ENCODE data around the gene ASTN1. TPM values are rescaled to one million over a fixed set of nuclear protein-coding genes. Genes with fewer than 3 reads are reported as not detected.

Gene ASTN1
- total and polyA plus RNA-seq, 9 of the 15 experiments (the other 6 are each of a cell fraction or from before 2014, with no cell fraction given) = 0.05 to 0.22 (median 0.18) TPM

GRCh38 chr1:177185209-177185608, 20.7 kb upstream of the ASTN1 start (continued):
- no peak for TF ChIP-seq RBBP5 (IDR thresholded peaks at IDR 0.05; ENCODE audit: borderline replicate concordance, insufficient read depth, low read length, poor library complexity, severe bottlenecking)

GRCh38 chr1:177183836-177184235, 19.3 kb upstream of the ASTN1 start:
- Histone ChIP-seq H3K27ac (ENCODE audit: extremely low read depth, low read depth, low read length) (no peak overlapping the region), H3K4me1 (replicated peaks in 1 of 2; ENCODE audit: control insufficient read depth in 2 of 2, insufficient read depth in 2 of 2, low read length in 2 of 2) (peaks cover 0 to 7% of the 10 kb centered on the region in 2 experiments; a peak in 2 of 5 replicates), H3K9me1 (ENCODE audit: control insufficient read depth, insufficient read depth, low read length) (no peaks in the 10 kb centered on the region), H3K36me3 (ENCODE audit: control insufficient read depth, insufficient read depth, low read length) (no peaks in the 10 kb centered on the region), H3K4me2 (ENCODE audit: insufficient read depth, low read length) (no peak overlapping the region), H3K4me3 (no peak overlapping the region), H3K9ac (ENCODE audit: insufficient read depth in 1 of 2, low read depth in 2 of 2, low read length in 2 of 2) (no peak overlapping the region), H4K20me1 (replicated peaks; ENCODE audit: control insufficient read depth, insufficient read depth, low read length) (no peaks in the 10 kb centered on the region), H3K79me2 (ENCODE audit: control insufficient read depth, insufficient read depth, low read length) (no peaks in the 10 kb centered on the region), H3K27me3 (ENCODE audit: control insufficient read depth in 2 of 2, insufficient read depth in 2 of 2, low read length in 2 of 2) (no peaks in the 10 kb centered on the region), H2AFZ (ENCODE audit: low read depth, low read length) (no peak overlapping the region), H3K9me3 (replicated peaks; ENCODE audit: control insufficient read depth, insufficient read depth, low read depth, low read length) (no peaks in the 10 kb centered on the region)
- no TSS peak for BruUV-seq (replicated peaks)
- in situ Hi-C loops (cut with MboI) = no loop called here
- 0% methylated on average over 2 of the region's 2 CpGs for WGBS (ENCODE audit: insufficient coverage, low coverage, missing lambda C conversion rate)
- POLR2A ChIA-PET = no interaction called here
- no peak for ATAC-seq
- no peak for DNase-seq (ENCODE audit: extremely low read depth in 1 of 4, low spot score in 3 of 4)
- CTCF ChIA-PET (ENCODE audit: low intra/inter-chr PET ratio) = no interaction called here
- intact Hi-C loops (cut with micrococcal nuclease) = no loop called here
- no peak for FAIRE-seq
- no peak for TF ChIP-seq GTF2B (IDR thresholded peaks at IDR 0.05; ENCODE audit: extremely low read depth, insufficient read length)
- TF ChIP-seq RBM17 (IDR thresholded peaks at IDR 0.05; ENCODE audit: borderline replicate concordance, low read depth, low read length) = no peak
- no peak for TF ChIP-seq PHF21A (IDR thresholded peaks at IDR 0.05; ENCODE audit: borderline replicate concordance, low read depth)
- no peak for TF ChIP-seq ZNF780A (CRISPR knock-in tag; IDR thresholded peaks at IDR 0.05)
- TF ChIP-seq MXD1 (CRISPR knock-in tag; IDR thresholded peaks at IDR 0.05; ENCODE audit: borderline replicate concordance, poor library complexity, severe bottlenecking) = no peak
- TF ChIP-seq SIN3A (IDR thresholded peaks at IDR 0.05; ENCODE audit: borderline replicate concordance in 2 of 2, control insufficient read depth in 1 of 2, low read depth in 2 of 2, low read length in 2 of 2) = no peak
- TF ChIP-seq POLR2H (tag; IDR thresholded peaks at IDR 0.05; ENCODE audit: low read depth) = no peak
- no peak for TF ChIP-seq ILK (tag; IDR thresholded peaks at IDR 0.05; ENCODE audit: borderline replicate concordance, low read depth)
- TF ChIP-seq HBP1 (CRISPR knock-in tag; IDR thresholded peaks at IDR 0.05) = no peak
- no peak for TF ChIP-seq ARHGAP35 (IDR thresholded peaks at IDR 0.05; ENCODE audit: partially characterized antibody)
- TF ChIP-seq, protein P1, sequence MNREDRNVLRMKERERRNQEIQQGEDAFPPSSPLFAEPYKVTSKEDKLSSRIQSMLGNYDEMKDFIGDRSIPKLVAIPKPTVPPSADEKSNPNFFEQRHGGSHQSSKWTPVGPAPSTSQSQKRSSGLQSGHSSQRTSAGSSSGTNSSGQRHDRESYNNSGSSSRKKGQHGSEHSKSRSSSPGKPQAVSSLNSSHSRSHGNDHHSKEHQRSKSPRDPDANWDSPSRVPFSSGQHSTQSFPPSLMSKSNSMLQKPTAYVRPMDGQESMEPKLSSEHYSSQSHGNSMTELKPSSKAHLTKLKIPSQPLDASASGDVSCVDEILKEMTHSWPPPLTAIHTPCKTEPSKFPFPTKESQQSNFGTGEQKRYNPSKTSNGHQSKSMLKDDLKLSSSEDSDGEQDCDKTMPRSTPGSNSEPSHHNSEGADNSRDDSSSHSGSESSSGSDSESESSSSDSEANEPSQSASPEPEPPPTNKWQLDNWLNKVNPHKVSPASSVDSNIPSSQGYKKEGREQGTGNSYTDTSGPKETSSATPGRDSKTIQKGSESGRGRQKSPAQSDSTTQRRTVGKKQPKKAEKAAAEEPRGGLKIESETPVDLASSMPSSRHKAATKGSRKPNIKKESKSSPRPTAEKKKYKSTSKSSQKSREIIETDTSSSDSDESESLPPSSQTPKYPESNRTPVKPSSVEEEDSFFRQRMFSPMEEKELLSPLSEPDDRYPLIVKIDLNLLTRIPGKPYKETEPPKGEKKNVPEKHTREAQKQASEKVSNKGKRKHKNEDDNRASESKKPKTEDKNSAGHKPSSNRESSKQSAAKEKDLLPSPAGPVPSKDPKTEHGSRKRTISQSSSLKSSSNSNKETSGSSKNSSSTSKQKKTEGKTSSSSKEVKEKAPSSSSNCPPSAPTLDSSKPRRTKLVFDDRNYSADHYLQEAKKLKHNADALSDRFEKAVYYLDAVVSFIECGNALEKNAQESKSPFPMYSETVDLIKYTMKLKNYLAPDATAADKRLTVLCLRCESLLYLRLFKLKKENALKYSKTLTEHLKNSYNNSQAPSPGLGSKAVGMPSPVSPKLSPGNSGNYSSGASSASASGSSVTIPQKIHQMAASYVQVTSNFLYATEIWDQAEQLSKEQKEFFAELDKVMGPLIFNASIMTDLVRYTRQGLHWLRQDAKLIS (CRISPR knock-in tag; IDR thresholded peaks at IDR 0.05) = no peak
- no peak for TF ChIP-seq ZNF197 (CRISPR knock-in tag; IDR thresholded peaks at IDR 0.05; ENCODE audit: low read depth)

Measured in K562 (cell line).